ENCODE data around the gene GLOD4.
"Not testable (repeated sequence)": the region's sequence is repeated elsewhere in the genome, so short reads cannot be mapped to it uniquely, and the experiment has no call there.

GLOD4 gene

DNA sequence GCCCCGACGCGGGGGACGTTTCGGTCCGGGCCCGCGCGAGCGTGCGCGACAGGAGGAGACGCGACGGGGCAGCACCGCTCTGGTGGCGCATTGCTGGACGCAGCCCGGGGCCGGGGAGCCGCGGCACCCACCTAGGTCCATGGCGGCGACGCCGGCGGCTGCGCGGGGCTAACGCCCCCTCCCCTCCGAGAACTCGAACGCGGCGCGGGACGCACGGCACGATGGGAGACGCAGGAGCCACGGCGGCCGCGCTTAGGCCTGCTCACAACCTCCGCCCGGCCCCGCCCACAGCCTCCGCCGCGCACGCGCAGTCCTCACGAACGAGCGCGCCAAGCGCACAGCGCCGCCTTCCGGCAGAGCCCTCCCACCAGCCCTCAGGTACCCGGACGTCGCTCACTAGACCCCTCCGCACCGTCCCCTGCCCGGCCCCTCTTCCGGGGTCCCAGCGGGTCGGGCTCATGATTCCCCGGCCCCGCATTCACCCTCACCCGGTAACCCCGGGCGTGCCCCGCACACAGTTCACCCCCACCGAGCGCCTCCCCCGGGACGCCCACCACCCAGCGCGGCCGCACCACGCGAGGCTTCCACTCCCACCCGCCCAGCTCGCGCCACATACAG lies 30.0 kb downstream of the GLOD4 start, which contains the start of gene GEMIN4:
Gene GEMIN4 (minus strand): TSS at position 263 of the 618 bp plus-strand sequence. CDS start 122 bp downstream, at position 141.
- peak; percentile 98 for TF ChIP-seq CTCF (IDR thresholded peaks at IDR 0.05; ENCODE audit: low read depth, low read length, missing control alignments)
- peak within 1 kb of the TSS; percentile 91 for H3K4me3 ChIP-seq (ENCODE audit: low read depth, low read length)
- peak; percentile 72 for DNase-seq (ENCODE audit: low read depth)

- no peak for TF ChIP-seq CTCF (IDR thresholded peaks at IDR 0.05; ENCODE audit: low read depth, low read length, missing control alignments)
- DNase-seq (ENCODE audit: low read depth) = no peak
Observed at GRCh38 chr17:751269-752001, 30.6 kb downstream of the GLOD4 start.

DNA sequence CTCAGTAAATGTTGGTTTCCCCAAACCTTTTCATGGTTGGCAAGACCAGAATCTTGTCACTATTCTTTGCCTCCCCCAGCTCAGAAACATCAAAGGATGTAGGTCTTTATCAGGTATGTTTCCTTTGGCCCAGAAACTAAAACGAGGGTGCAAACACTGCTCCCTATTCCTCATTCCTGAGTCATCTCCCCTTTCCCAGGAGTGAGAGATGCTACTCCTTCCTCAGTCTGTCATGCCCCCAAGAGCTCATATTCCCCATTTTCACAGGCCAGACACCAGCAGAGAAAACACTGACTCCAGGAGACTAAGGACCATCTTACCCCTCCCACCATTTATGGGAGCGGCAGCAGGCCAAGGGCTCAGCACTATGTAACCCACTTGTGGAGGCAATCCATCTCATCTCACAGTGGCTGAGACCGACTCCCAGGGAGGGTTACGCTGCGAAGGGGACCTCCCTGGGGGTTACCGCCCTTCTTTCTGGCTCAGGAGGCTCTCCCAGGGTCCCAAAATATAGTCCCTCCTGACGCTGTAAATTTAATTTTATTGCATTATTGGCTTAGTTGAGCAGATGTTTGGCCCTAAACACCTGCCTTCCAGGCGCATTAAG lies 31.5 kb downstream of the GLOD4 start:
- no peak for TF ChIP-seq CTCF (IDR thresholded peaks at IDR 0.05; ENCODE audit: low read depth, low read length, missing control alignments)
- peak overlapping the region; percentile 91 for H3K4me3 ChIP-seq (ENCODE audit: low read depth, low read length)
- no peak for DNase-seq (ENCODE audit: low read depth)

More at GRCh38 chr17:751269-752001, 30.6 kb downstream of the GLOD4 start:
- H3K4me3 ChIP-seq (ENCODE audit: low read depth, low read length) = peak overlapping the region; percentile 91

- not testable (repeated sequence) for H3K4me3 ChIP-seq (ENCODE audit: low read depth, low read length); DNase-seq (ENCODE audit: low read depth)
Observed at GRCh38 chr17:749359-749758, 32.7 kb downstream of the GLOD4 start.

- not testable (repeated sequence) for DNase-seq (ENCODE audit: low read depth); H3K4me3 ChIP-seq (ENCODE audit: low read depth, low read length)
Observed at GRCh38 chr17:748604-749003, 33.5 kb downstream of the GLOD4 start.

DNA sequence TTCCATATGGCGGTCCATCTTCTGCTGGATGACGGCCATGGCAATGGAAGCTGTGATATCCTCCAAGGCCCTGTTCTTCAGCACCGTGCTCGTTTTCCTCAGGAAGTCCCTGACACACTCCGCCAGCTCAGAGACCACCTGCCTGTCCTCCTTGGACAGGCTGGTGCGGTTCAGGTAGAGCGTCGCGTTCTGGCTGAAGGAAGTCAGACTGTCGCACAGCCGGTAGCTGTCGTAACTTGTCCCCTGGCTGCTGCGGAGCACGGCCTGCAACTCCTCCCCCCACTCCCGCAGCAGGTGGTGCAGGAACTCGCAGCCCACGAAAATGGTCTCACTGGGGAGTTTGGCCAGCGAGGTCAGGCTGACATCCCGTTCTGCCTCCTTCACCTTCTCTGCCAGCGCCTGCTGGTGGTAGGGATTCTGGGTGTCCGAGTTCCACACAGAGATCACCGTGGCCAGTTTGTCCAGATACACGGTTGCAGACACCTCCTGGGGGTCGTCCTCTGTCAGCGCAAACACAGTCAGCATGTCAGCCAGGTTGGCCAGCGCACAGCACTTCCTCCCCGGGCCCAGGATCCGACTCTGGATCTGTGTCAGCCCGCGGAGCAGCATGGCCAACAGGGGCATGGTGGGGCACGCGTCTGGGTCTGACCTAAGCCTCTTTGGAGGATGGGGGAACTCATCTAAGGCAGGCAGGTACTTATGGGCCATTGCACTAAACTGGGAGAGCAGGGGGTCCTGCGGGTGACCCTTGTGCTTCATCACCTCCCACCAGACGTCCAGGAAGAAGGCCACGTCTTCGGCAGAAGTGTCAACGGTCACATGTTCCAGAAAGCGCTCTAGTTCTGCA lies 35.1 kb downstream of the GLOD4 start:
- DNase-seq (ENCODE audit: low read depth) = no peak
- TF ChIP-seq CTCF (IDR thresholded peaks at IDR 0.05; ENCODE audit: low read depth, low read length, missing control alignments) = no peak
- H3K4me3 ChIP-seq (ENCODE audit: low read depth, low read length) = no peak overlapping the region

GRCh38 chr17:746181-746580 lies 35.9 kb downstream of the GLOD4 start:
- TF ChIP-seq CTCF (IDR thresholded peaks at IDR 0.05; ENCODE audit: low read depth, low read length, missing control alignments) = no peak
- H3K4me3 ChIP-seq (ENCODE audit: low read depth, low read length) = no peak overlapping the region
- DNase-seq (ENCODE audit: low read depth) = no peak
